ENCODE measurements around the gene KCNIP1.

The KCNIP1 gene

GRCh38 chr5:170737591-170737990 lies 233.8 kb downstream of the KCNIP1 start:
- no peaks in the 10 kb centered on the region for H3K36me3 ChIP-seq
- no peak overlapping the region for H3K27ac ChIP-seq
- intact Hi-C loops (cut with DNase I; ENCODE audit: low total_unique reads): no loop called here
- DNase-seq: no peak
- H3K4me3 ChIP-seq: no peak overlapping the region
- no peaks in the 10 kb centered on the region for H3K4me1 ChIP-seq
- no peak for TF ChIP-seq CTCF (IDR thresholded peaks at IDR 0.05)
- peaks cover 0 to 6% of the 10 kb centered on the region in 2 donors for H3K27me3 ChIP-seq
- H3K9me3 ChIP-seq: peaks cover 0 to 3% (median 3%) of the 10 kb centered on the region in 3 donors

GRCh38 chr5:170738840-170739239 lies 235.0 kb downstream of the KCNIP1 start:
- H3K4me1 ChIP-seq: no peaks in the 10 kb centered on the region
- H3K27me3 ChIP-seq: peaks cover 0 to 6% of the 10 kb centered on the region in 2 donors
- H3K9me3 ChIP-seq: peaks cover 0 to 3% (median 3%) of the 10 kb centered on the region in 3 donors
- H3K4me3 ChIP-seq: no peak overlapping the region
- H3K27ac ChIP-seq: no peak overlapping the region
- intact Hi-C loops (cut with DNase I; ENCODE audit: low total_unique reads): no loop called here
- H3K36me3 ChIP-seq: no peaks in the 10 kb centered on the region
- no peak for TF ChIP-seq CTCF (IDR thresholded peaks at IDR 0.05)
- no peak for DNase-seq

GRCh38 chr5:170739446-170739845 lies 235.6 kb downstream of the KCNIP1 start:
- no peak for TF ChIP-seq CTCF (IDR thresholded peaks at IDR 0.05)
- H3K4me1 ChIP-seq: peaks cover 0 to 5% (median 3%) of the 10 kb centered on the region in 4 donors
- no peaks in the 10 kb centered on the region for H3K36me3 ChIP-seq
- intact Hi-C loops (cut with DNase I; ENCODE audit: low total_unique reads): no loop called here
- H3K27ac ChIP-seq: no peak overlapping the region
- peaks cover 0 to 6% of the 10 kb centered on the region in 2 donors for H3K27me3 ChIP-seq
- H3K9me3 ChIP-seq: peaks cover 0 to 3% (median 3%) of the 10 kb centered on the region in 3 donors
- no peak overlapping the region for H3K4me3 ChIP-seq
- no peak for DNase-seq

- Histone ChIP-seq H3K4me3 (no peak overlapping the region), H3K36me3 (no peaks in the 10 kb centered on the region), H3K4me1 (peaks cover 0 to 18% (median 14%) of the 10 kb centered on the region in 4 donors), H3K27ac (no peak overlapping the region), H3K9me3 (peaks cover 0 to under 1% (median 0%) of the 10 kb centered on the region in 3 donors), H3K27me3 (peaks cover 0 to 8% of the 10 kb centered on the region in 2 donors)
- no peak for TF ChIP-seq CTCF (IDR thresholded peaks at IDR 0.05)
- intact Hi-C loops (cut with DNase I; ENCODE audit: low total_unique reads): no loop called here
- DNase-seq: no peak
These were observed 236.9 kb downstream of the KCNIP1 start for GRCh38 chr5:170740551-170741205.

GRCh38 chr5:170741801-170742200 lies 238.0 kb downstream of the KCNIP1 start:
- Histone ChIP-seq H3K4me3 (no peak overlapping the region), H3K4me1 (peaks cover 0 to 25% (median 16%) of the 10 kb centered on the region in 4 donors)
- intact Hi-C loops (cut with DNase I; ENCODE audit: low total_unique reads): no loop called here

More at GRCh38 chr5:170741801-170742200, 238.0 kb downstream of the KCNIP1 start:
- Histone ChIP-seq H3K27ac (no peak overlapping the region), H3K27me3 (peaks cover 0 to 8% of the 10 kb centered on the region in 2 donors), H3K36me3 (no peaks in the 10 kb centered on the region), H3K9me3 (no peaks in the 10 kb centered on the region)
- no peak for TF ChIP-seq CTCF (IDR thresholded peaks at IDR 0.05)
- DNase-seq: no peak
